Pulmonary artery endothelial cell (primary cell): ENCODE data around the gene CFAP97D1. TPM values are rescaled to one million over a fixed set of nuclear protein-coding genes. Genes with fewer than 3 reads are reported as not detected.

Experiments
- DNase-seq: peaks from one replicate; pipeline ENCODE4 v3.0.0-alpha.2; 2011; ENCODE audit warnings: low read depth, low spot score
- total RNA-seq: library from RNA; depleted of rRNA; stranded (reverse); fragments of >200 nt; gene quantifications from 2 replicates; pipeline ENCODE4 v1.2.3, GENCODE V29; 2014

Gene CFAP97D1
- under 0.01 TPM in 1 of 2 replicates, not detected in the other for total RNA-seq

DNA sequence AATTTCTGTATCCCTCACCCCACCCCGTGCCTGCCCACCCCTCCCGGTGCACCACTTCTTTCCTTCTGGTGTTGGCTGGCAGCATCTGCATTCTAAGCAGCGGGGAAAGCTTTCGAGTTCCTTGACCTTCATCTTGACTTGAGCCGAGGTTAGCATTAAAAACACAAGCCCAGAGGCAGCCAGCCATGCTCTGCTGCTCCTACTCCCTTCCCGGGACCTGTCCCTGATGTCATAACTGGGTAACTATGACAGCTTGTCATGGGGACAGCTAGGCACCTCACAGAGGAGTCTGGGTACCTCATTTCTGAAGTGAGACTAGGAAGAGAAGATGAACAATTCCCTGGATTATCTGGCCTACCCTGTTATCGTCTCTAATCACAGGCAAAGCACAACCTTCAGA, at the start of gene CFAP97D1:
CFAP97D1 (plus strand) TSS at position 301 of the 400 bp plus-strand sequence; CDS start at position 329, 28 bp downstream.
- no peak for DNase-seq

DNA sequence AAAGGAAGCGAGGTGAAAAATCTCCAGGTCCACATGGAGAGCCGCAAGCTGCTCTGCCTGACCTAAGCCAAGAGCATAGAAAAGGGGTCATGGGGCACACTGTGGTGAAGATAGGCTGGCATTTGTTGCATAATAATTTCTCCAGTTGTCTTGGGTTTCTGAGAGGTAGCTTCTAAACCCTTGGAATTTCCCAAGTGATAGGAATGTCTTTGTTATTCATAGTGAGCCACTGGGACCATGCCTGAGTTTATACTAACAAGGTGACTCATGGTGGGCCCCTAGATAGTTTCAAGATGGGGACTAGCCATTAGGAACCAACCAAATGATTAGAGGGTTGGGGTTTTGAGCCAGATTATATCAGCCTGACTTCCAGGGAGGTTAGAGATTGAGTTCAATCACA, 47.3 kb upstream of the CFAP97D1 start:
- no peak for DNase-seq

DNA sequence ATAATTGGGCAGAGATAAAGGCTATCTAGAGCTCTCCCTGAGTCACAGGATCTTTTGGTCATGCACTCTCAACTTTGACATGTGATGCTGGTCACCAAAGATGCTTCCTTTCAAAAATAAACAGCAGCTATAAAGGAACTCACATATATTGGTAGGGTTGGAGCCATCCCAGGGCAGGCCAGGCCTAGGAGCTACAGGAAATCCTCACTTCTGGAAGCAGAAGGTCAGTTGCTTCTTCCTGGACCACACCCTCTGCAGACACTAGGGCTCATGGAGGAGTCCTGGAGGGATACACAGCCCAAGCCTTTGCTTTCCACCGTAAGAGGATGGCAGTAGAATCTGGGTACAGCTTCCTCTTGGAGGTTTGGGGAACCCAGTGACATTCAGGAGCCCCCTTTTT, 46.3 kb upstream of the CFAP97D1 start:
- DNase-seq, result no peak

DNA sequence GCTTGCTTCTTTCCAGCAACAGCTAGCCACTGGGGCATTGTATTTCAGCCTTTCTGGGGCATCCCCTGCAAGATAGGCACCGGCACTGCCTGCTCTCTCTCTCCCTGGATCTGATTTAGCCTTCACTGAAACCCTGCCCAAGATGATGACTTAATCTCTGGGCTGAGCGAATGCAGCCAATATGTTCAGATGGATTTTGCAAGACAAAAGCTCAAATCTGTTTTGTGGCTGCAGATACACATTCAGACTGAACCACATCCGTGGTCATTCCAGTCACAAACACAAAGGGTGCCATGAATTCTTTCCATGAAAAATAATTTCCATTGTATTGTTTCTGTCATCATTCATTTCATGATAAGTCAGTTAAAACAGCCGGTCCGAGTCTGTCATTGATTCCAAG, 45.9 kb upstream of the CFAP97D1 start:
- DNase-seq, result no peak

DNA sequence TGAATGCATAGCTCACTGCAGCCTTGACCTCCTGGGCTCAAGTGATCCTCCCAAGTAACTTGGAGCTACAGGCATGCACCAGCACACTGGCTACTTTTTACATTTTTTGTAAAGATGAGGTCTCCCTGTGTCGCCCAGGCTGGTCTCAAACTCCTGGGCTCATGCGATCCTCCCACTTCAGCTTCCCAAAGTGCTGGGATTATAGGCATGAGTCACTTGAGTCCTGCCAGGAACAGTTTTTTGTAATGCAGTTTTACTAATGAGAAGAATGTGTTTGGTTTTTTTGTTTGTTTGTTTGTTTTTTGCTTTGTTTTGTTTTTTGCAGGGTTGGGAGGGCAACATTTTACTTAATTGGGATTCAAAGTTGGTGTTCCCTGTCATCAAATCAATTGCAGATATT, 43.8 kb upstream of the CFAP97D1 start:
- DNase-seq, result no peak

DNA sequence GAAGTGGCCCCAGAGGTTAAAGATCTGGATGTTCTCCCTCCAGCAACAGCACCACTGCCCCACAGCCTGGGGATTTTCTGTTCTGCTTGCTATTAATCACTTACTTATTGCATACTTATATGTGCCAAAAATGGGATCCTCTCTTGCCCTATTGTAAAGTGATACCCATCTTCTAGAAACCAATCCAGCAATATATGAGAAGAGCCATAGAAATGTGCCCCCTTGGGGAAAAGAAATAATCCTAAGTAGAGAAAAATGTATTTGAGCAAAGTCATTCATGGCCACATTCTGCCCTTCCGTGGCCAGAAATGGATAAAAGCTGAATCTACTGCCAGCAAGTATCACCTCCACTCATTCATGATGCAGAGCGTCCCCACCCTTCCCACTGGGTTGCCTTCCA, 42.5 kb upstream of the CFAP97D1 start:
- DNase-seq, result no peak

DNA sequence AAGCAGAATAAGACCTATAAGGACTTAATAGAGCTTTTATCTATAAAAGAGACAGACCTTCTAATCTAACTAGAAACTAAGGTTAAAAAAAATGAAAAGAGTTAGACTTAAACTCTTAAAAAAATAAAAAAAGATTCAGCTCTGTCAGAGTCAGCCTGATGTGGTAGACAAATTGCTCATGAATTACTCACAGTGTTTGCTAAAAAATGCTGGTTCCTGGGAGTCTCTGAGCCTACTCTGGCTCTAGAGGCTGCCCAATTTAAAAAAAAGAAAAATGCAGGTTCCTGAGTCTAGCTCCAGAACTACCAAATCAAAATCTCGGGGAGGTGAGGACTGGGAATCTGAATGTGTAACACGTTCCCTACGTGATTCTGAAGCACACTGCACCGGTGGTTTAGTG, 39.7 kb upstream of the CFAP97D1 start:
- DNase-seq, result no peak

DNA sequence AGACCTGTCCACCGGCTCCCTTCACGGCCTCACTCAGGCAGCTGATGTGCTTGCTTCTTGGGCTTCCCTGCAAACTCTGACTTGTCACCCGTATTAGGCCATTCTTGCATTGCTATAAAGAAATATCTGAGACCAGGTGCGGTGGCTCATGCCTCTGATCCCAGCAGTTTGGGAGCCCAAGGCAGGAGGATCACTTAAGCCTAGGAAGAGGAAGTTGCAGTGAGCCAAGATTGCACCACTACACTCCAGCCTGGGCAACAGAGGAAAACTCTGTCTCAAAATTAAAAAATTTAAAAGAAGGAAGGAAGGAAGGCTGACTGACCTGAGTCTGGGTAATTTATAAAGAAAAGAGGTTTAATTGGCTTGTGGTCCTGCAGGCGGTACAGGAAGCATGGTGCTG, 38.6 kb upstream of the CFAP97D1 start:
- DNase-seq, result no peak

DNA sequence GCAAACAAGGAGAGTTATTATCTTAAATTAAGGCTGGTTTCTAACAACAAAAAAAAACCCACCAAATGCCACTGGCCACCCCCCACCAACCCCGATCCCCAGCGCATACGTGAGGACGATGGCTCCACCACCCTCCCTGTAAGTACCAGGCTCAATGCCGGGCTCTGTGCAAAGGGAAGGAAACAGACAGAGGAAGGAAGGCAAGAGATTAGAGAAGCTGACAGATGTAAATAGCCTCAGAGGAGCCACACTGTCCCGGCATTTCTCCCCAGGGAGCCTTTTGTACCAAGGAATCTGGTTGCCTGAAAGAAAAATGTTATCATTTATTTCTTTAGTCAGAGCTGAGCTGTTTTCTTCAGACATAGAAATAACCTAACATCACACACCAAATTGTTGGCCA, 34.7 kb upstream of the CFAP97D1 start:
- DNase-seq, result no peak

DNA sequence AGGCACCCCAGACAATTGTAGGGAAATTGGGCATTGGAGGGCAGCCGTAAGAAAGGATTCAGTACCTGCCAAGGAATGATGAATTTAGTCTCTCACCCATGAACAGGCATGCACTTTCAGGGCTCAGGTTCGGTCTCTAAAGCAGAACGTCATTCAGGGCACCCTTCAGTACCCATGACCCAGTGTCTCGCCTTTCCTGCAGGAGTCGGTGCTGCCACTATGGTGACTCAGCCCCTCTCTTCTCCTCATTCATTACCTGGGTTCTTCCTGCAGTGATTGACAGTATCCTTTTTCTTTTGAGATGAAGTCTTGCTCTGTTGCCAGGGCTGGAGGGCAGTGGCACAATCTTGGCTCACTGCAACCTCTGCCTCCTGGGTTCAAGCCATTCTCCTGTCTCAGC, 30.1 kb upstream of the CFAP97D1 start:
- DNase-seq, result no peak

DNA sequence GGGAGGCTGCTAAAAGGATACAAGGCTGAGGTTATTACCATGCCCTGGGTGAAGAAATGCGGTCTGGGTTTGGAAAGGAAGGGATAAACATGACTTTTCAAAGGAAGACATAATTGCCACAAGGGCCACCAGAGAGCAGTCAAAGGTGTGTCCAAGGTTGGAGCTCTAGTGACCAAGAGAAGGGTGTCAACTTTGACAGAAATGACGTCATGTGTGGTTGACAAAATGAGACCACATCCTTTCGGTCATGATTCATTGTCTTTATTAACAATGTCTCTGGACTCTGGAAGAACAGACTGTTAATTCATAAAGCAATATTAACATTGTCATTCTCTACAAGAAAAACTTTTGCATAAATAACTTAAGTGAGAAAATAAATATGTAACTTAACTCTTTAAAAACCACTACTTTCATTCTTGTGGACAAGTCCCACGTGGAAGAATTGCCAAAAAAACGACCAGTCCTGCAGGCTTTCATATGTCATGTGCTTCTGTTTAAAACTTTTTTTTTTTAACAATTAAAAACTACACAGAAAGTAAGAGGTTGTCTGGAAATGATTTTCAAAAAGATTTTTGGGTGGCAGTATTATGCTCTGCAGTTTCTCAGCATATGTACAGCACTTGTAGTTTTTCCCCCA, 26.6 kb upstream of the CFAP97D1 start:
- DNase-seq, result no peak

DNA sequence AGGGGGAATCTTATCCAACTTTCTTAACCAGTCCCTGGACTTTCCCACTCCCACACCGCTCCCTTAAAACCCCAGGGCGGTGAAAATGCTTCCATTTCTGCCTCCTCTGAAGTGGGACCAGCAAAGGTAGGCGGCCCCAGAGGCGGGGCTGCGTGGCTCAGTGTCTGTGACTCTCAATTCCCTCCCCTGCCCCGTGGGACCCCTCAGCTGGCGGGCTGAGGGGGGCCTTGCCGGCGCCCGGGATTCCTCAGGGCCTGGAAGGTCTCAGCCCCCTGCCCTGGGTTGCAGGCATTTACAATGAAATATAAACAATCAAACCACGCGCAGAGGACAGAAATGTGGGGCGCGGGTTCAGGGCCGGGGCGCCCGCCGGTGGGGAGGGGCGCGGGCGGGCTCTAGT, 25.3 kb upstream of the CFAP97D1 start:
- no peak for DNase-seq

DNA sequence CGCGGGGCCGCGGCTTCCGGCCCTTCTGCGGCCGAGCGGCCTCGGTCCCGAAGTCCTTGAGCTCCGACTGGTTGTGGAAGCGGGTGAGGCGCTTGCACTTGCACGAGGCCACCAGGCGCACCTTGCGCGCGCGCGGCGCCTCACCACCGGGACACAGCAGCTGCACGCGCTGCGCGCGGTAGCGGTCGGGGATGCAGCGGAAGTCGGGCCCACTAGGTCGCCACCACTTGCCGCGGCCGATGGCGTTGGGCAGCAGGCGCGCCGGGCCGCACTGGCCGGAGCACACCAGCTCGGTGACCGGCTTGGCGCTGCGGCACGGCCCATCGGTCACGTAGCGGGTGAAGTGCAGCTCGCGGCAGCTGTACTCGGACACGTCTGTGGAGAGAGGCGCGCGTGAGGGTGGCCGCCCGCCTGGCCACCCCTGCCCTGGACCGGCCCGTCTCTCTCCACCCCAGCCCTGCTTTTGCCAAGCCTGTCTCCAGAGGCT, 24.8 kb upstream of the CFAP97D1 start:
- no peak for DNase-seq

DNA sequence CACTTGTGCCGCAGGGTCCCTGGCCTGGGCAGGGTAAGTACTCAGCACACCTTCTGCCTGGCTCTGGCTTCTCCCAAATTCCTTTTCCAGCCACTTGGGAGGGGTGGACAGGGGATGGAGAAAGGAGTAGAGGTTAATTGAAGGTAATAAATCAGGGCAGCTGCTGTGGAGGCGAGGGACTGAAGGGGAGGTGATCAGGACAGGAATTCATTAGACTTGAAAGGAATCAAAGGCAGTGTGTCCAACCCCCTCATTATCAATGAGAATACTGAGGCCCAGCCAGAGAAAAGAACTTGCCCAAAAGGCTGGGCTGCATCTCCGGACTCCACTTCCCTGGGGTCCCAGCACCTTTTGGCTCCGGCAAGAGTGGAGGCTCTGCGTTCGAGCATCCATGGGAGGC, 24.0 kb upstream of the CFAP97D1 start:
- DNase-seq, result no peak

DNA sequence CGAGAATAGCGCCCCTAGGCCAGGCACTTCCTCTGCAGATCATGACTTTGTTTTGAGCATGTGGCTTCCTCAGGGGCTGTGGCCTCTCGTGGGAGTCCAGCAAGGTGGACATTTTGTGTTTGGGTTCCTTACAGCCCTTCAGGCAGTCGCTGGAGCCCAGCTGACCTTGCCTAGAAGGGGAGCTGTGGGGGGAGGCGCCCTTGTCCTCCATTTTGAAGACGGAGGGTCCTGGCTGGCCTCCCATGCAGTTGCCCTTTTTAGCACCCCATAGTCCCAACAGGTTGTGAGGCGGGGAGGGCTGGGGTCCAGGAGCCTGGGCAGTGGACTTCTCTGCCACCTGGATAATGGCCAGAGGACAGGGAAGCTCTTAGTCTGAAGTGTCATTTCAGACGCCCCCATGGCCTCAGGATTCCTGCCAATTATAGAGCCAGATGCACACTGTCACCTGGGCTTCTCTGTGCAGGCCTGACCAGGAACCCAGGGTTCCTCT, 23.0 kb upstream of the CFAP97D1 start:
- DNase-seq, result no peak

DNA sequence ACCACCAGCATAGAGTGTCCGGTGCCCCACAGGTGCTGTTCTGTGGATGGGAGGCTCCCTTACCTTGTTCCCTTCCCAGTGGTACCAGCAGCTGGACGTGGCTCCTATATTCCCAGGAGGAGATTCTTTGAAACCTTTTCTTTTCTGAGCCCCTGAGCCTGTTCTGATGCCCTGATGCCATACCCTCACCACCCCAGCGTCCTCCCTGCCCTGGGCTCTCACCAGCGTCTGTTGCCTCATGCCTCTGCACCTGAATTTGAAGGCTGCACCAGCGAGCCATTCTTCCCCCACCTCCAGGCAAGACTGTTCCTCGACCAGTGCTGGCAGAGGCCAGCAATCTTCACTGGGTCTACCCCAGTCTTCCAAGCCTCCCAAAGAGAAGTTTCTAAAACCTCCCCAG, 22.1 kb upstream of the CFAP97D1 start:
- no peak for DNase-seq

DNA sequence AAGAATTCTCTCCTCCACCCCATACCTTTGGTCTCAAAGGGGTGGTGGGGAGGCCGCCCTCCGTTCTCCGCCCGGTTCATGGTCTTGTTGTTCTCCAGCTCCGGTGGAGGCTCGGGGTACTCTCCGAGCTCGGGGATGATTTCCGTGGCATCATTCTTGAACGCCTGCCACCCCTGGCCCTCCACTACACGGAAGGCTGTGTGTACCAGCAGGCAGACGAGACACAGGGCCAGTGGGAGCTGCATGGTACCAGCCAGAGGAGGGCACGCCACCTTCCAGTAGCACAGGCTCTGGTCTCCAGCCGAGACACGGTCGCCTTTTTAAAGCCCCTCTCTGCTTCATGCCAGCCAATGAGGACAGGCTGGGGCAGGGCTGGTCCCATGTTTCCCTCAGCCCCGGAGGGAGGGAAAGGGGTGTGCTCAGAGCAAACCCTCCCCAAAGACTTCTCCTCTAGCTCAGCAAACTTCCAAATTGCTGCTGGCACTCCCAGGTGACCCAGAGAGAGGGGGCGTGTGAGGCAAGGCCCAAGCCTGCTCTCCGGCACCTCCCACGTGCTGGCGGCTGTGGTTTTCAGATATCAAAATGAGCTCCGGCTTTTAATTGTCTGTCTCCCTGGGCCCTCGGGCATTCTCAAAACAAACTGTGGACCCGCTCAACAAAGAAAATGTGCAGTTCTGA, 21.6 kb upstream of the CFAP97D1 start, which contains the start of gene SOST:
SOST (minus strand) TSS at position 295 of the 678 bp plus-strand sequence; CDS start at position 245, 50 bp downstream.
- DNase-seq, result no peak

DNA sequence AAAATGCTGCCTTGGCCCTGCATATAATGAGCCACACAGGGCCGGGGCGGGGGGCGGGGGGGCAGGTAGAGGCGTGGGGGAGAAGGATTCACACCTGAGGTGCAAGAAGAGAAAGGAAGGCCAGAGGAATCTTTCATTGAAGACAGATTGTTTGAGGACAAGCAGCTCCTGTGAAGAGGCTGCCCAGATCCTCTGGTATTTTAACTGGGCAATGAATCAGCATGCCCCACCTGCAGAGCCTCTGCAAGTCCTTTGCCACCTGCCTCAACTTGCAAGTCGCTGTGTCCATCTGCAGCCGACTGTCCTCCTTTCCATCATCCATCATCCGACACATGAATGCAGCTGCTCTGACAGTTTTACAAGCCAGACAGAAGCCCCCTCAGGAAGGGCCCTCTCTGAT, 20.4 kb upstream of the CFAP97D1 start:
- DNase-seq, result no peak

DNA sequence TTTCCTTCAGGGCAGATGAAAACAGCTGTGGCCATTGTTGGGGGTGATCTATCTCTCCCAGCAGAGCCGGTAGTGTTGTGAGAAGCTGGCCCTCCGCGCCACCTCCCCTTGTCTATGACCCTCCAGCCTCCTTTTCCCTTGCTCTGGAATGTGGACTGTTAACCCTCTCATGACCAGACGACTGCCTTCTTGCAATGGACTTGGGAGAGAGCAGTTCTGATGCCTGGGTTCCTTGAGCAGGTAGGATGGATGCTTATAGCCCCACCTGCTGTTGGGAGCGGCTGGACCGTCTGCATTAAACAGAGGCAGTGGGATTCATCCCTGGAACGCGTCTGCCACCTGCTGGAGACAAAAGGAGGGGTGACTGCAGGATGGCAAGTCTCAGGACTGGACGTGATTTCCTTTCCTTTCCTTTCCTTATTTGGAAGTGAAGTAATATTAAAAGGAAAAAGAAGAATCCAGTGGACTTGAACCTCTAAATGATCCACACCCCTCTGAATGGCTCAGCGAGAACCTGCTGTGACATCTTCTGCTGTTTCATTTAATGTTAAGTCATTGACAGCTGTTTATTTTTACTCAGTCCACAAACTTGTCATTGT, 19.9 kb upstream of the CFAP97D1 start:
- peak; percentile 73 for DNase-seq

DNA sequence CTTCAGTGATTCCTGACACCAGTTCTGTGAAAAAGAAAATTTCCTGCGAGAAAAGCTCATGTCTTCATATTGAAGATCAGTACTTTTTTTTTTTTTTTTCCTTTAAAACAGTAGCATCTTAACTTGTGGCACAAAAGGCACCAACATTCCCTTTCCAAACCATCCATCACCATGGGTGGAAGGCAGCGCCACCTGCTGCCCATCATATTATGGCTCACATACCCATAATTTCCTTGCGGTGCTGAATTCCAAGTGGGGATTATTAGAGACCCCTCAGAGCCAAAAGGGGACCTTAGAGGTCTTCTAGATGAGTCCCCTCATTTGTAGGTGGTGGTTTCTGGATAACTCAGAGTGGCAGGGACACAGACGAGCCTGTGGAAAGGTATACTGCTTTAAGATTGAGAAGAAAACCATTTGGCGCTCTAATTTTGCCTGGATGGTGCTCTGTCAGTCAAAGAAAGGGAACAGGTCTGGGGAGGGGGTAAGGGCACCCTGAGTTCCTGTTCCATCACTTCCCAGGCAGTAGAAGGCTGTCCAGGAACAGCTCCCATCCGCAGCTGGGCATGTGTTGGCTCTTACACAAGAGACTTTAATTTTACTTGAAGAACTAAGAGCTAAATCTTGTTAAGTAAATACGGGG, 13.7 kb upstream of the CFAP97D1 start:
- DNase-seq, result no peak

DNA sequence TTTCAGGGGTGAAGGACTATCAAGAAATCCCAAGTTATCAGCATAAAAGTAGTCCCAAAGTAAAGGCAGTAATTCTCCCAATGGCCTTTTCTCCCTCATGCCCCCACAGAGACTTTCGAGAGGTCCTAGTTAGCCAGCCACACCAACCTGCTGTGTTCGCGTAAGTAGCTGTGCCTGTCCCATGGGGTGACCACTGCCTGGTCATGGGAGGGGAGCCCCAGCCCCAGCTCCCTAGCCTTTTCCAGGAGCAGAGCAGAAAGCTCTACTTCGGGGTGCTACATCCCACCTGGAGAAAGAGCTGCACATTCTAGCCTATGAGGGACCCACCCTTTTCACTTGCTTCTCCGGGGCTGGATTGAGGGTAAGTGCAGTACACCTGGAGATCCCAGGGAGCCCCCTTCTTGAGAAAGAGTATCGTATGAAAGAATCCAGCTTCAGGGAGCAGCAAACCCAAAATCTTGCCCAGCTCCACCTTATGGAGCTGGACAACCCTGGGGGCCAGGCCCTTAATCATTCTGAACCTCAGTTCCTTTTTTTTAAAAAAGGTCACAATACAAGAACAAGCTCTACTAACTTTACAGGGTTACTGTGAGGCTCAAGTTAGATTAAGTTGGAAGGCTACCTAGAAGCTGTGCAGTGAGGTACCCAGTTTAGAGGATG, 13.1 kb upstream of the CFAP97D1 start:
- DNase-seq, result no peak

DNA sequence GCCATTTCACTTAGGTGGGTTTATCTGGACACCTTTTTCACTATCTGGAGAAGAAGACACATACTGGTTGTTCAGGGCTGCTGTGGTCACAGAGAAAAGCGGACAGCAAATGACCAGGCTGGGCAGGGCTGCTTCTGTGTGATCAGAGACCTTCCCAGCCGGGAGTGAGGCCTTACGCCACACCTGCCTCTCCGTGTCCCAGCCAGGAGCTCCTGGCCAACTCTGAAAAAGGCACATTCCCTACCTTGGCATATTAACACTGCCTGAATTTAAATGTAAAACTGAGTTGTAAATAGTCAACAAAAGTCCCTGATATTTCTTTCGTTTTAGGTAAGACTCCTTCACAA, 12.5 kb upstream of the CFAP97D1 start:
- no peak for DNase-seq
